HG03460 (cell line): ENCODE data around the gene CRABP1.

Experiments
- ATAC-seq: cut with Tn5 transposase; IDR thresholded peaks from one replicate; pipeline ENCODE4 v1.9.1; 2021; ENCODE audit not compliant: unreplicated experiment

The CRABP1 gene

GRCh38 chr15:78397382-78397781, 57.2 kb downstream of the CRABP1 start:
- no peak for ATAC-seq
